Activated CD8-positive, alpha-beta memory T cell treated with anti-CD3 and anti-CD28 coated beads for 1 hour (primary cell): ENCODE results near the gene NIPBL.
"Not testable (repeated sequence)": the region's sequence is repeated elsewhere in the genome, so short reads cannot be mapped to it uniquely, and the experiment has no call there.

Source experiments
- DNase-seq, 2 donors: peaks; one replicate each; pipeline ENCODE4 v3.0.0-alpha.2; 2020; ENCODE audit warnings: low read depth in 1 of 2; ENCODE audit errors: extremely low read depth in 1 of 2

The NIPBL gene

GRCh38 chr5:36945687-36946086, 69.1 kb downstream of the NIPBL start:
- DNase-seq: no peak

- no peak for DNase-seq
Observed at GRCh38 chr5:36946101-36946500, 69.5 kb downstream of the NIPBL start.

- no peak for DNase-seq
Observed at GRCh38 chr5:36948041-36948440, 71.5 kb downstream of the NIPBL start.

- no peak for DNase-seq
Observed at GRCh38 chr5:36948650-36949049, 72.1 kb downstream of the NIPBL start.

GRCh38 chr5:36949593-36949992, 73.0 kb downstream of the NIPBL start:
- DNase-seq: no peak

DNA sequence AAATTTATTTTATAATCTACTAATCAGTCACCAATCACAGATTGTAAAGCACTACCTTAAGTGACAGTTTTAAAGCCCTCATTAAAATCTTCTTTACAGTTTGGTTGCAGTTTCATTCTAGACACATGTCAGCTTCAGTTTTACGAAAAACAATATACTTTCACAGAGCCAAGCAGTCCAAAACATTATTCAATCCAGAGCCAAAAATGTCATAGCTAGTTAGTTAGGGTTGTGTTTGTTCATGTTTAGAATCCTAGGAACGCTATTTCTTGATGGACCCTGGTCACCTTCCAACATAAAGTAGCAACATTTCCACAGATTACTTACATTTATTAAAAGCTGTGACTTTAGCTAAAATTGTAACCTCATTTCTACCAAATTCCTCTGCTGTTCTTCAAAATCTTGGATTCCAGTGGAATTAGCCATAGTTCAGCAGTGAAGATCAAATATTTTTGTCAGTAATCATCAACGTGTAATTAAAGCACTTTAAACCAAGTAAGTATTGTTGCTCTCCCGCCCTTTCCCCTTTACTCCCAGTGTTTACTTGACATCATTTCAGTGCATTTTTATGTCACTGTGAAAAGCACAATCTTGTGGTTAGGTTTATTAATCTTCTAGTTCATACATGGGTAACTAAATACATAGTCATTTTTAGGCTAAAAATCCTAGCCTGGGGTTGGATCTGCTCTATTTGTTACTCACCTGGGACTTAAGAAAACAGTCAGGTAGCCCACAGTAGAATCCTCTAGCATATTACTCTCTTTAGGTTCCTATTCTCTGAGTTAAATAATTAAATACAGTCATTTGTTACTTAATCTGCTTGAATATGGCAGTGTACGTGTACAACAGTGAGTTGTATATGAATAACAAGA, 74.3 kb downstream of the NIPBL start:
- DNase-seq: no peak

DNA sequence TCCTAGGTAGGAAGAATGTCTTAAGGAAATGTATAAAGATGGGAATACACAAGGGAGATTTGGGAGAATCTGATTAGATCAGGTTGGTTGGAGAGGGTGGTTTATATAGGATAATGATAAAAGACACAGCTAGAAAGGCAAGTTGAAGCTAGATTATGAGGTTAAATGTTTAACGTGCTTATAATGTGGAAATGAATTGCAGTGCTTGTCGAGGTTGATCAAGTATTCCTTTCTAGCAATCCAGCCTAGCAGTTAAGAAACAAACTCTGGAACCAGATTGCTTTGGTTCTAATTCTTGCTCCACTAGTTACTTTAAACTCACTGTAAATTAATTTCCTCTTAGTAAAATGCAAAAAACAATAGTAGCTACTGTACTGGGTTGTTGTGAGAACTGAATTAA, 76.5 kb downstream of the NIPBL start:
- no peak for DNase-seq

DNA sequence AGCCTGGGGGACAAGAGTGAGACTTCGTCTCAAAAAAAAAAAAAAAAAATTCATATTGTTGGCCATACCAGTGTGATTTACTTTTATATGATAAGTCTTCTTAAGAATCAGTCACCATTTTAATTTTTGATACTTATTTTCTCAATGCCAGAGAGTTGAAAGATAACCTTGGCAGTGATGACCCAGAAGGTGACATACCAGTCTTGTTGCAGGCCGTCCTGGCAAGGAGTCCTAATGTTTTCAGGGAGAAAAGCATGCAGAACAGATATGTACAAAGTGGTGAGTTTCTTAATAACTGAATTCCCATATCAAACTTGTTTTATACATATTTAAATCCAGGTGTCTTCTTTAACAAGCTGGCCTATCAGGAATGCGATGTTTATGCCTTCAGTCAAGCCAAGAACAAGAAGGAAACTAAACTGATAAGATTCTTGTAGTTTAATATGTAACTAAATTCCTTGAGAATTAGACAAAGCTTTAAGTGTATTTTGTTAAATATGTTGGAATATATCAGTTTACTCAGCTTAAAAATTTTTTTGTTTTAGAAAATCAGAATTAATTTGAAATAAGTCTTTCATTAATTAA, 81.5 kb downstream of the NIPBL start:
- DNase-seq: no peak

DNA sequence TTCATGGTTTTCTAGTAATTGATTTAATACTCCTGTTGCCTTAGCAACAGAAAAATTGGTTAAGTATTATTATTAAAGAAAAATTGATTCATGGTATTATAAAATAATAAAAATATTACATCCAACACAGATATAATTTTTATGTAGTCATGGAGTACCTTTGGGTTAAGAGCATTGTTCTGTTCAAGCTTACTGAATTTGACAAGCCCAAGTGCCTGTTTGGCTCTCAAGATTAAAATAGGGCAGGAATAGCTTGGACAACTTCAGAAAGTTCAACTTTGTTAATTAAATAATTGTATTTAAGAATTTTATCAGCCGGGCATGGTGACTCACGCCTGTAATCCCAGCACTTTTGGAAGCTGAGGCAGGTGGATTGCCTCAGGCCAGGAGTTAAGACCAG, 82.0 kb downstream of the NIPBL start:
- DNase-seq: no peak

DNA sequence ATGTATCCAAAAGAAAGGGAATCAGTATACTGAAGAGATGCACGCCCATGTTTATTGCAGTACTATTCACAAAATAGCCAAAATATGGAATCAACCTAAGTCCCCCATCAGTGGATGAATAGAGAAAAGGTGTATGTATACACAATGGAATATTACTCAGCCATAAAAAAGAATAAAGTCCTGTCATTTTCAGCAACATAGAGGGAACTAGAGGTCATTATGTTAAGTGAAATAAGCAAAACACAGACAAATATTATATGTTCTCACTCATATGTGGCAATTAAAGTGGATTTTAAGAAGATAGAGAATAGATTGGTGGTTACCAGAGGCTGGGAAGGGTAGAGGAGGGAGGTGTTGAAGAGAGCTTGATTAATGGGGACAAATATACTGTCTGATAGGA, 88.6 kb downstream of the NIPBL start:
- DNase-seq: no peak

DNA sequence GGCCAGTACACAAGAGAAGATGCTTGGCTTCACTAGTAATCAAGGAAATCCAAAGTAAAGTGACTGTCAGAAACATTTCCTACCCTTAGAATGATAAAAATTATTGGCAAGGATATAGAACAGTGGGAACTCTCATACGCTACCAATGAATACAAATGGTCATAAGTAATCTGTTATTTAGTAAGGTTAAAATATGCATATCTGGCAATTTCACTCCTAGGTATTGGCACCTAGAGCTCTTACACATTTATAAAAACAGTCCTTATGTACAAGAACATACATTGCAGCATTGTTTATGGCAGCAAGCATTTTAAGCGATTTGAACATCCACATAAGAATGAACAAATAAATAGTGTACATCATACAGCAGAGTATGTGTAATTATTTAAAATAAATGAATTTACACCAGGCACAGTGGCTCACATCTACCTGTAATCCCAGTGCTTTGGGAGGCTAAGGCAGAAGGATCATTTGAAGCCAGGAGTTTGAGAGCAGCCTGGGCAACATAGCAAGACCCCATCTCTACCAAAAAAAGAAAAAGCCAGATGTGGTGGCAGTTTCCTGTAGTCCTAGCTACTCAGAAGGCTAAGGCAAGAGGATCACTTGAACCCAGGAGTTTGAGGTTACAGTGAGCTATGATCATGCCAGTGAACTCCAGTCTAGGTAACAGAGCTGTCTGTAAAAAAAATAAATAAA, 93.3 kb downstream of the NIPBL start:
- DNase-seq: no peak

DNA sequence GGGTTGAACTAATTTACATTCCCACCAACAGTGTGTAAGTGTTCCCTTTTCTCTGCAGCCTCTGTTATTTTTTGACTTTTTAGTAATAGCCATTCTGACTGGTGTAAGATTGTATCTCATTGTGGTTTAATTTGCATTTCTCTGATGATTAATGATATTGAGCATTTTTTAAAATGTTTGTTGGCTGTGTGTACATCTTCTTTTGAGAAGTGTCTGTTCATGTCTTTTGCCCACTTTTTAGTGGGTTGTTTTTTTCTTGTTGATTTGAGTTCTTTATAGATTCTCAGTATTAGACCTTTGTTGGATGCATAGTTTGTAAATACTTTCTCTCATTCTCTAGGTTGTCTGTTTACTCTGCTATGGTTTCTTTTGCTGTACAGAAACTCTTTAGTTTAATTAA, 101.6 kb downstream of the NIPBL start:
- no peak for DNase-seq

- DNase-seq: no peak
Observed at GRCh38 chr5:36982146-36982545, 105.6 kb downstream of the NIPBL start.

GRCh38 chr5:36985387-36985786, 108.8 kb downstream of the NIPBL start:
- DNase-seq: no peak

- DNase-seq: no peak
Observed at GRCh38 chr5:36988396-36988795, 111.8 kb downstream of the NIPBL start.

- no peak for DNase-seq
Observed at GRCh38 chr5:36998578-36998977, 122.0 kb downstream of the NIPBL start.

DNA sequence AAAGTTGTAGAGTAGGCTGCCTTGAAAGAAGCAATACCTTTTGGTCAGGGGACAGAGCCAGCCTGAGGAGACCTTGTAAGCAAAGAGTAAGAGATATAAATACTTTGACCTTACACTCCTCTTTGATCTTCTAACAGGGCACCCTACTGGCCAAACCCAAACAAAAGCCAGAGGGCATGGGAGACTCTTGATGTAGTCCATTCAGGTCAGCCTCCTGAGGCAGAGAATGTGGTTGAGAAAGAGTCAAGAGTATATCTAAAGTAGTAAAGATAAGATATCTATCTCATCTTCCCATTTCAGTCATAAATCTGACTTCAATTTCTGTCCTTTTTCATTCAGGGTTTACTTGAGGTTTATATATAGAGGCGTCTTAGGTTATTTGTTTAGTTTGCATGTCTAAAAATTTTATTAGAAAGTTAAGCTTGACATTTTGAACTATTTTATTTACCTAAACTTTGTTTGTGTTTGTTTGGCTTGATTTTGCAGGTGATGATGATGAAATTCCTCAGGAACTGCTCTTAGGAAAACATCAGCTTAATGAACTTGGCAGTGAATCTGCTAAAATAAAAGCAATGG, 125.7 kb downstream of the NIPBL start:
- DNase-seq: no peak

DNA sequence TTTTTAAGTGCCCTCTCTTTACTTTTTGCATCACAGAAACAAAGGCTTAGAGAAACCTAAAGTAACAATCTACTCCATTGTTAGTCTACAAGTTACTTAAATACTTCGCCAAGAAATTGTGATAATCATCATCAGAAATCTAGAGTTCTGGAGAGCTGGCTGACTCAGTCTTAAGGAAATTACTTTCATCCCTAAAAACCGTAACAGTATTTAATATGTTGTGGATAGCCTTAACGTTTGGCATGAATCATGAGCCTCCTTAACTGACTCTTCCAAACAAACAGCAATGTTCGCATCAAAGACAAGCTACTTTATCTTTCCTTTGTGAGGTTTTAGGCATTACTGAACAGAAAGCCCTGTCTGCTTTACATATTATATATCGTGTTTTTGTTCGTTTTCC, 128.7 kb downstream of the NIPBL start:
- no peak for DNase-seq

DNA sequence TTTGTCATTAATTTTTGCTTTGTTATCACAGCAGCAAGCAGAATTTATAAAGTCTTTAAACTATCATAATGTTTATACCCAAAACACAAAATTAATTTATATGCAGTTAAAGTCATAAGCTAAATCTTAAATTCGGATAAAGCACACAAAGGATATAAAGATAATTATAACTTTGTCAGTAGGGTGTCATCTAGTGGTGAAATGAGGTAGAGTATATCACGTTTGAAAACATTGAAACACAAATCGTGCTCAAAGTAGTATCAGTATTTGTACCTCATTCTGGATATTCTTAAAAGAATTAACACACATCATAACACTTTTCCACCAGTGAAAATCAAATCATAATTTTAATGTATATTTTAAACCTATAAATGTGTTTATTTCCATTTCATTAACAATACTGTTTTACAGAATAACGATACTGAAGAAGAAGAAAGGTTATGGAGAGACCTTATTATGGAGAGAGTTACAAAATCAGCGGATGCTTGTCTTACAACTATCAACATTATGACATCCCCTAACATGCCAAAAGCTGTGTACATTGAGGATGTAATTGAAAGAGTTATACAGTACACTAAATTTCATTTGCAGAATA, 129.5 kb downstream of the NIPBL start:
- DNase-seq: no peak

DNA sequence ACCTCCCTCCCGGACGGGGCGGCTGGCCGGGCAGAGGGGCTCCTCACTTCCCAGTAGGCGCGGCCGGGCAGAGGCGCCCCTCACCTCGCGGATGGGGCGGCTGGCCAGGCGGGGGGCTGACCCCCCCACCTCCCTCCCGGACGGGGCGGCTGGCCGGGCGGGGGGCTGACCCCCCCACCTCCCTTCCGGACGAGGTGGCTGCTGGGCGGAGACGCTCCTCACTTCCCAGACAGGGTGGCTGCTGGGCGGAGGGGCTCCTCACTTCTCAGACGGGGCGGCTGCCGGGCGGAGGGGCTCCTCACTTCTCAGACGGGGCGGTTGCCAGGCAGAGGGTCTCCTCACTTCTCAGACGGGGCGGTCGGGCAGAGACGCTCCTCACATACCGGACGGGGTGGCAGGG, 136.6 kb downstream of the NIPBL start:
- DNase-seq: not testable (repeated sequence)

- DNase-seq: no peak
Observed at GRCh38 chr5:37014321-37014720, 137.8 kb downstream of the NIPBL start.
